GM12878 (cell line): Measurements from ENCODE around the gene NCF4.

Experiments
- ATF2 ChIP-seq: IDR thresholded peaks from 2 replicates; pipeline ENCODE4 v1.6.1; 2012; ENCODE audit warnings: low read length, inconsistent platforms
- CREM ChIP-seq: IDR thresholded peaks from 2 replicates; pipeline ENCODE4 v1.6.1; 2014; ENCODE audit warnings: antibody characterized with exemption, low read depth
- CTCF ChIP-seq, 3 experiments: IDR thresholded peaks in 2 of 3; conservative IDR thresholded peaks in 1 of 3; 2 replicates each; pipeline ENCODE4 v1.5.1; 2011; ENCODE audit warnings: low read depth in 3 of 3, low read length in 3 of 3, mild to moderate bottlenecking in 3 of 3, control low read depth in 2 of 3, moderate library complexity in 2 of 3, inconsistent platforms in 1 of 3, mixed read lengths in 1 of 3; ENCODE audit not compliant: control insufficient read depth in 2 of 3, insufficient read depth in 1 of 3; ENCODE audit errors: extremely low read depth in 1 of 3
- E4F1 ChIP-seq: fragments of 450-650 bp; IDR thresholded peaks from 2 replicates; pipeline ENCODE4 v1.6.1; 2018; ENCODE audit warnings: borderline replicate concordance, mild to moderate bottlenecking; ENCODE audit not compliant: partially characterized antibody
- ELK1 ChIP-seq: IDR thresholded peaks from 2 replicates; pipeline ENCODE4 v1.6.1; 2012; ENCODE audit warnings: low read depth, low read length, improper control_type of control experiment
- ESRRA ChIP-seq: IDR thresholded peaks from 2 replicates; pipeline ENCODE4 v1.6.1; 2012; ENCODE audit warnings: mild to moderate bottlenecking, low read length, improper control_type of control experiment
- HDAC2 ChIP-seq: fragments of 200-600 bp; sonication (generic); IDR thresholded peaks from 2 replicates; pipeline ENCODE4 v1.6.1; 2017
- REST ChIP-seq: IDR thresholded peaks from 2 replicates; pipeline ENCODE4 v1.6.1; 2012; ENCODE audit warnings: mild to moderate bottlenecking, low read depth, low read length
- TCF12 ChIP-seq: IDR thresholded peaks from 2 replicates; pipeline ENCODE4 v1.6.1; 2011; ENCODE audit warnings: low read depth, mild to moderate bottlenecking, low read length

GRCh38 chr22:36881504-36882245, 20.9 kb downstream of the NCF4 start:
- TF ChIP-seq ESRRA (no peak), E4F1 (no peak), HDAC2 (no peak), TCF12 (no peak), CTCF (IDR thresholded peaks at IDR 0.05 in 2 of 3, conservative IDR thresholded peaks at IDR 0.05 in 1 of 3; ENCODE audit: control insufficient read depth in 2 of 3, extremely low read depth in 1 of 3, insufficient read depth in 1 of 3, low read depth in 3 of 3, low read length in 3 of 3) (no peak), REST (no peak), ATF2 (no peak), CREM (no peak), ELK1 (no peak)
